Activated T-helper 9 cell treated with anti-CD3 and anti-CD28 coated beads, Interleukin-2, amount 50 U/mL, for 16 hours (primary cell): ENCODE data around the gene PDIA2.
"Not testable (repeated sequence)": the region's sequence is repeated elsewhere in the genome, so short reads cannot be mapped to it uniquely, and the experiment has no call there.

ENCODE experiments used
- DNase-seq: peaks from one replicate; pipeline ENCODE4 v3.0.0-alpha.2; 2020; ENCODE audit warnings: low read depth

Gene PDIA2

DNA sequence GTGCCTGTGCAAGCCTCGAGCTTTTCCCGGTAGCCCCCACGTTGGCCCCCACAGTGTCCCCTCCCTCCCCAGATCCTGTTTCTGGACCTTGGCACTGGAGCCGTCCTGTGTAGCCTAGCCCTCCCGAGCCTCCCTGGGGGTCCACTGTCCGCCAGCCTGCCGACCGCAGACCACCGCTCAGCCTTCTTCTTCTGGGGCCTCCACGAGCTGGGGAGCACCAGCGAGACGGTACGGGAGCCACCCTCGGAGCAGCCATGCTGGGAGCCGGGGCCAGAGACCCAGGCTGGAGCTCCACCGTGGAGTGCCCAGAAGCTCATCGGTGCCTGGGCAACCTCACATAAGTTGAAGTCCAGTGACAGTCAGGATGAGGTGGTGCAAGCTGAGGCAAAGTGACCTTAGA, 19.0 kb upstream of the PDIA2 start:
- no peak for DNase-seq

DNA sequence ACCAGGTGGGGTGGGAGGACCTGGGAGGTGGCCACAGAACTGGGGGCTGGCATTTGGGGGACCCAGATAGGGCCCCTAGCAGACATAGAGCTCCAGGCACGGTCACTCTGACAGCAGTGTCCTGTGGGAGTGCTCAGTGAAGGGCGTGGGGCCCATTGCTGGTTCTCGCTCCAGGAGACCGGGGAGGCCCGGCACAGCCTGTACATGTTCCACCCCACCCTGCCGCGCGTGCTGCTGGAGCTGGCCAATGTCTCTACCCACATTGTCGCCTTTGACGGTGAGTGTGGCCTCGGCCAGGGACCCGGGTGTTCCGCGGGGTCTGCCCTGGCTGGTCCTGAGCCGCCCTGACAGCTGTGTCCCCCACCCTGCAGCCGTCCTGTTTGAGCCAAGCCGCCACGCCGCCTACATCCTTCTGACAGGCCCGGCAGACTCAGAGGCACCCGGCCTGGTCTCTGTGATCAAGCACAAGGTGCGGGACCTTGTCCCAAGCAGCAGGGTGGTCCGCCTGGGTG, 18.5 kb upstream of the PDIA2 start:
- no peak for DNase-seq

- DNase-seq: no peak
Observed at GRCh38 chr16:265002-265529, 17.9 kb upstream of the PDIA2 start.

DNA sequence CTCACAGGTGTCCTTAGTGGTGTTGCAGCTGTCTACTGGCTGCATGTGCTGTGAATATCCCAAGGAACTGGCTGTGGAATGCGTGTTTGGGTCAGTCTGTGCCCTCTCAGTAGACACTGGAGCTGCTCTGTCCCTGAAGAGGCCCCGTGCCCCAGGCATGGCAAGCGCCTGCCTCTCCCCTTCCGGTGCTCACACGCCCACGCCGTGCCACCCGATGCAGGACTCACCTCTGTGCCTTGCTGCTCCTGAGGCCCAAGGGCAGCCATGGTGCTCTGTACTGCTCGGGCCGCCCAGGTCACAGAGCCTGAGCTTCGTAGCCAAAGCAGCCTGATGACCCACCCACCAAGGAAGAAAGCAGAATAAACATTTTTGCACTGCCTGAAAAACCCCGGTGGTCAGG, 17.3 kb upstream of the PDIA2 start:
- no peak for DNase-seq

DNA sequence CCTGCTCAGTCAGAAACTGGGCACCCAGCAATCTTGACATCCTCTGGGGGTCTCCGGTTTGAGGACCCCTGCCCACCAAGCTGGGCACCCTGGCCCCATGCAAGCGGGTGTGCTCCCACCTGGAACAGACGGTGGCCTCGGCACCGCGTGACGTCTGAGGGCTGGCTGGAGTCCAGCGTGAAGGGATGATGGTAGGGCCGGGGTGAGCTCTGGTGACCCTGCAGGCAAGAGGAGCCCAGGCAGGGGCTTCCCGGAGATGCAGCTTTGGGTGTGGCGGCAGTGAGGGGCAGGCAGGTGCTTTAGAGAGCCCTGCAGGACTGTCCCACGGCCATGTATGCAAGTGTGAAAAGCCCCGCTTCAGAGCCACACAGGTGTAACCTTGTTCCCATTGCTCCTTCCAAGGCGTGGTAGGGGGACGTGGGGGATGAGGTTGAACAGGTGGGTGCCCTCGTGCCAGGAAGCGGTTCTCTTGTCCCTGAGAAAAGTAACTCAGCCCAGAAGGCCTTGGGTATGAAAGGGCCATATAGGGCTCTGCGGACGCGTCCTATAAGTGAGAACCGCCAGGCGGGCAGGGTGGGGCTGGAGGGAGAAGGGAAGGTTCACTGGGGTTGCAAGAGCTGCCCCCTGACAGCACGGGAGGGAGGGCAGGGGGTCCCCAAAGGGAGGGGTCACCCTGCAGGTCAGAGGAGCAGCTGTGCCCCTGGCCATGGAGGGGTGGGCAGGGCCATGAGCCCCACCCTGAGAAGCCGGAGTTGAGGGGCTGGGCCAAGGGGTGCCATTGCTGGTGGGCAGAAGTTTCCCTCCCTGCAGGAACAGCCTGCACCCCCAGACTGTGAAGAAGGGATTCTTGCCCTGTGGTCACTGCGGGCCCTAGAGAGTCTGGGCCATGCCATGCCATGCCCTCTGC, 16.5 kb upstream of the PDIA2 start:
- no peak for DNase-seq

- DNase-seq: not testable (repeated sequence)
Observed at GRCh38 chr16:267562-267961, 15.4 kb upstream of the PDIA2 start.

DNA sequence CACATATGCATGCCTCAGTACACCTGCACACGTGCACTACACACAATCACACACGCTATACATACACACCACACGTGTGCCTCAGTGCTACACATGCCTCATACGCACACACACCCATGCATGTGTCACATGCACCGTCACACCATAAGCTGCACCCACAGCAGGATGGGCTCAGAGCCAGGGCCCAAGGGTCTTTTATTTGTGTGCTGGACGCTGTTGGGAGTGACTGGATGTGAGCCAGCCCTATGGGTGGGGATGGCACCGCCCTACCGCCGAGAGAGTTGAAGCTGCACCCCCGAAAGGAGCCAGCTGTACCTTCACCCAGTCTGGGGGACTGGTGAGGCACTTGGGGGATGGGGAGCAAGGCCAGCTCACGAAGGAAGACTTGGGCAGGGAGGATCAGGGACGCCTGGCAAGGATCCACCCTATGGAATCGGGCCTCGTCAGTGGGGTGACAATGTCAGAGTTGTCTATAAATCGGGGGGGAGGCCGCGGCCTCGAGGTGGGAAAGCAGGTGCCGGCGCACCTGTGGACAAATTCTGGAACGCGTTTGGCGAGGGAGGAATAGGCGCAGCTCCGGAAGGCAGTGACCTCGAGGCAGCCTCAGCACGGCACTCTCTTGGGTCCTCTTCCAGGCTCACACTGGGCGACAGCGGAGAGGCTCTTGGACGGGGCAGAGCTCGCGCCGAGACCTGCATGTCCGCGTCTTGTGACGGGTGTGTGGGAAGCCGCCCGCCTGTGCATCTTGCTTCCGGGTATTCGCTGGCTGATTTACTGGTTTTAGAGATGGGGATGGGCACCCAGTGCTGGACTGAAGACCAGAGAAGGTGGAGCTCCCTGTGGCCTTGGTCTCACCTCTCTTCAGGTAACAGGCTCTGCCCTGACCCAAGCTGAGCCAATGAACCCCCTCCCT, 14.6 kb upstream of the PDIA2 start:
- no peak for DNase-seq

DNA sequence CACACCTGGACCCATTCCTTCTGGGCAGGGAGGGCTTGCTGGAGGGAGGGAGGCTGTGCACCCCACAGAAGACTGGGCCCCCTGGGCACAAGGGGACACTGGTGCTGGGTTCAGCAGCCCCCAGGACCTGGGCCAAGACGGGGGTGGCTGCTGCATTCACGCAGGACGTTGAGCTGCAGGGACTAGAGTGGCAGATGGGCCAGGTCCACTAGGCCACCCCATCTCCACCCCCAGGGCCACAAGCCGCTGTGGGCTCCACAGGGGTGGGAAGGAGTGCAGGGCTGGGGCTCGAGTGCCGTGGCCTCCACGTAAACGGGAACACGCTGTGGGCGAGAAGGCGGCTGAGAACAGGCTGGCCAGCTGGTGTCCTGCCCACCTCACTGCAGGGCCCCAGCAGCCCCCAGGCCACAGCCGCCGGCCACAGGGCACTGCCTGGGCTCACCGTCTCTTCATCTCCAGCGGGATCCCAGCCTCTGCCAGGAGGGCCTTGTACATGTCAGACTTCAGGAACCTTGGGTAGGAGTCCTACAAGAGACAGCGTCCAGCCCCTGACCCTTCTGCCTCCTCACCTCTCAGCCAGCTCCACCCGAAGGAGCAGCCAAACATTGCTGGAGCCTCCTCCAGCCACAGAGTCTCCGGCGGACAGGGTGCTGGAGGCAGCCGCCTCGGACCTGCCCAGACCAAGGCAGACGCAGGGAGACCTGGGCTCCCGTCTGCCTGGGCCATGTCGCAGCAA, 13.7 kb upstream of the PDIA2 start:
- DNase-seq: no peak

DNA sequence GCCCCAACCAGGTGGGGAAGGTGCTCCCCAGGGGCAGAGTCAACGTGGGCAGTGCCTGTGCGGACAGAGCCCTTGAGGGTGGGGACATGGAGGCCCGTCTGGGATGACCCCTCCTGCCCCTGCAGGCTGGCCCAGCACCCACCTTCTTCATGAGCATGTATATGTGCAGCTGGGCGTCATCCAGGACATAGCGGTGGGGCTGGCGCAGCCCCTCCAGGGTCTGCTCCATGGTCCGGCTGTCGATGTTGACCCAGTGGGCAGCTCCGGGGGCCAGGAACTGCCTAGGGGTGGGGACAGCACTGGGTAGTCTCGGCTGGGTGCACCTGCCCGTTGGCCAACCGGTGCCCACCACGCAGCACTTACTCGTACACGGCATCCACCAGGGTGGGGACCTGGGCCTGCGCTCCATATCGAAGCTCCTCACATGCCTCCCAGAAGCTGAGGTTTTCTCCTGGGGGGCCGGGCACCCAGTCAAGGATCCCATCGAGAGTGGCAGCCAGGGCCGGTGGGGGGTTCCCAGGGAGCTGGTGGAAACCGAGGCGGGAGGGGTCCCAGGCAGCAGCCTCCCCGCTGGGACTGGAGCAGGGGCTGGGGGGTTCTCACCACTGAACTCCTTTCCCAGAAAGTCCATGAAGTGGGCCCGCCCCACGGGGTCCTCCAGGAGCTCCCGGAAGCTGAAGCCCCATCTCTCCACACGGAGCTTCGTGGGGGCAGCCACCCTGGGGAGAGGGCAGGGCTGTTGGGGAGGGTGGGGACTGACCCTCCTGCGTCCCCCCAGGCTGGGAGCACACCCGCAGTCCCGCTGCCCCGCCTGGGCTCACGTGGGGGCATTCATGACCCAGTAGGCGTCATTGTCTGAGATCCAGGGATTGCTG, 12.3 kb upstream of the PDIA2 start:
- no peak for DNase-seq

GRCh38 chr16:272633-273546, 10.1 kb upstream of the PDIA2 start:
- DNase-seq: no peak

DNA sequence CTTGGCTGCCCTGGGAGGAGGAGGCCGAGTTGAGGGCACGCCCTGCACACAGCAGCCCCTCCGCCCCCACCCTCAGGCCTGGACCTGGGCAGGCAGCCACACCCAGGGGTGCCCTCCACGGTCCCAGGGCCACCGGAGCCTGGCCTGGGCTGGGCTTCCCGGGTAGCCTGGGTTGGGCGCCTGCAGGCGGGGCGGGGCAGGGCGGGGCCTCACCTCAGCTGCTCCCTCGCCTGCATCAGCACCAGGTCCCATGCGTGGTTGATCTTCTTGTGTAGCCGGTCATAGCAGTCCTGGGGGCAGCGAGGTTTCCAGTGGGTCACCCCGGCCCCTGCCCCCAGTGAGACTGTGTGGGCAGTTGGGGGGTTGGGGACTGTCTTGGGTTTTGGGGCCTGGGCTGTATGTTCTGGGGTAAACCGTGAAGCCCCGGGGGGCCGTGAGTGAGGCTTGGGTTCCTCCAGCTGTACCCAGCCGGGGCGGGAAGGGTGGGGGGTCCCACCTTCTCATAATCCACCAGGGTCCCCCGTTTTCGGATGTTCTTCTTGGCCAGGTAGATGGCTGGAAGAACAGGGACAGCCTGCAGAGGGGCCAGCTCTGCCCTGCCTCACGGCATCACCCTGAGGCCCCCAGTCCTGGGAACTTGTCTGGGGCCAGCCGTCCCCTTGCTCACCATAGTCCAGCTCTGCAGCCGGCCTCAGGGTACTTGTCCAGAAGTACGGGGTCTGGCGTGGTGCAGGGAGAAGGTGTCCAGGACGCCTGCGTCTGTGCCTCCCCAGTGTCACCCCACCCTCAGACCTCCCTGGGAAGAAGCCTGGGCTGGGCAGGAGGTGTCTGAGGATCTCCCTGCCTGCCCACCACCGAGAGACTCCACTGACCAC, 9.2 kb upstream of the PDIA2 start:
- DNase-seq: no peak

GRCh38 chr16:275041-275641, 7.8 kb upstream of the PDIA2 start:
- no peak for DNase-seq

GRCh38 chr16:275786-276232, 7.2 kb upstream of the PDIA2 start, which contains the start of gene RGS11:
TSS of gene RGS11 (minus strand) at chr16:275944. CDS start at chr16:275911, 33 bp downstream.
- DNase-seq: no peak

GRCh38 chr16:276426-277077, 6.4 kb upstream of the PDIA2 start:
- no peak for DNase-seq

DNA sequence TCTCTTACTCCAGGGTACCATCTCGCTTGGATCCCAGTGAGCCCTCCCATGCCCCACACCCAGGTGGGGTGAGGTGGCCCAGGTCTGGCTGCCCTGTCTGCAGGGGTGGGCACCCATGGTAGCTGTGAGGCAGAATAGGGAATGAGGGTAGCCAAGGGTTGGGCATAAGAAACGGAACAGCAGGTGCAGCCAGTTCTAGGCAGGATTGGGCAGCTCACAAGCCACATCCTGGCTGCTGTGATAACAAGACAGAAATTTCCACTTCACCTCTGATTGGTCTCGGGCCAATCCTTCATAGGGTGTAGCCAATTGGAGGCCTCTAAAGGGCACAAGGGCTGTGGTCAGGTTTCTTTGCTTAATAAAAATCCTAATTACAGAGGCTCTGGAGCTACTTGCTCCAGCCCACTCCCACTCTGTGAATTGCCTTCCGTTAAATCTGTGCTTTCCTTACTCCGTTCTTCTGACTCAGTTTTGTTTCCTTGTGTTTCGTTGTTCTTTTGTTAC, 4.0 kb upstream of the PDIA2 start:
- no peak for DNase-seq

DNA sequence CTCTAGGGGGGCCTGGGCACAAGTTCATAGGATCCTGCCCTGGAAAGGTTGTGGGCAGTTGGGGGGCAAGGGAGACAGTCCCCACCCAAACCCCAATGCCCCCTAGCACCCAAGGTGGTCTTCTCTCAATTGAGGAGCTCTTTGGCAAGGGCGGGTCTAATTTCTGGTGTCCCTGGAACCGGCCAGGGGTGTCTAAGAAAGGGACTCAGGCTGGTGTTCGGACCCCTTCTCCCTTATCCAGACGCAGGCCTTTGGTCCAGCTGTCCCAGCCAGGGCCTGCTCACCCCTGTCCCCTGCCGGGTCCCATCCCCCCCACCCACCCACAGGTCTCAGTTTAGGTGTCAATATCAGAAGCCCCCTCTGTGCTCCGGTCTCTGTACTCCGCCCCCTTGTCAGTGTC, 3.4 kb upstream of the PDIA2 start:
- DNase-seq: no peak

DNA sequence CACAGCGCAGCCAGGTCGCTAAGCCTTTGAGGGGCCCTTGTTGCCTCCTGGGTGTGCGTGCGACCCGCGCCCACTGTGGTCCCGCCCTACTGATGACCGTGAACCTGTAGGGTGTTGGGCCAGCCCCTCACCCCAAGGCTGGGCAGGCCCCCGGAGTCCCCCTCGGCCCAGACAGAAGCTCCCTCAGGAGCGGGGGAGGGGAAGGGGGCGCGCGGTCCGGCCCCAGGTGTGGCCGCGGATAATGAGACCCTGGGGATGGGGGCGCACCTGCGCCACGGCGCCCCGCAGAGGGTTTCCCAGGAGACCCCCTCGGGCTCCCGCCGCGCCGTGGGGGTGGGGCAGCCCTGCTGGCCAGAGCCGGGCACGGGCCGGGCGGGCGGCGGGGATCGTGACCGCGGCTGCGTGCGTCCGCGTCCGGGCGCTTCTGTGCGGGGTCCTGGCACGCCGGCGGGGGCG, 2.9 kb upstream of the PDIA2 start:
- no peak for DNase-seq
